ENCODE measurements around the gene OLFML3.

OLFML3 gene

GRCh38 chr1:113950908-113951307 lies 28.4 kb upstream of the OLFML3 start:
- no peak for FAIRE-seq

GRCh38 chr1:113951719-113952118 lies 27.6 kb upstream of the OLFML3 start:
- no peak for FAIRE-seq

DNA sequence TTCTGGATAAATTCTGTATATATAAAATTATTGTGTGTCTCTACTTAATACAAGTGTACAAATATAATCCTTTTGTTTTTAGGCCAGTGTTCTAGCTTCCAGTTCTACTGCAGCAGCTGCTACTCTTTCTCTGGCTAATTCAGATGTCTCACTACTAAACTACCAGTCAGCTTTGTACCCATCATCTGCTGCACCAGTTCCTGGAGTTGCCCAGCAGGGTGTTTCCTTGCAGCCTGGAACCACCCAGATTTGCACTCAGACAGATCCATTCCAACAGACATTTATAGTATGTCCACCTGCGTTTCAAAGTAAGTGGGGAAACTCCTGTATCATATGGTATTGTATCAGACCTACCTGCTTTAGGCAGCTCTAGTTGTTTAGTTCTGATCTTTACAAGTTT lies 21.3 kb upstream of the OLFML3 start:
- no peak for FAIRE-seq

DNA sequence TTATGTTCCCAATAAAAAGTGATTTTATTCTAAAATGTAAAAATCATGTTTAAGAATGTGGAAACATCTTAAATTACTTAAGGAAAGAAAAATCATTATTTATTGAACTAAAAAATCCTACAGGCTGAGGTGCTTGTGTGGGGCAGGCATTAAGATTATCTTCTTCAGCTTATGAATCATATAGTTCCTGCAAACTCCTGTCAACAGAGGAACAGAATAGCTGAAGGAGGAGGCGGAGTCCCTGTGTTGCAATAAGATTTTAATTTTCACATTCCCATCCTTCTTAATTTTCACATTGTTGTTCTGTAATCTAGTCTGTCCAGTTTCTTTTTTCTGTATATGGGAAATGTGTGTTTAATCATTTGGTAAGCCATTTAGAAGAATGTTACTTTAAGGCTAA lies 20.6 kb upstream of the OLFML3 start:
- no peak for FAIRE-seq

- no peak for FAIRE-seq
Observed at GRCh38 chr1:113963281-113963906, 15.9 kb upstream of the OLFML3 start.

- no peak for FAIRE-seq
Observed at GRCh38 chr1:113965703-113966412, 13.4 kb upstream of the OLFML3 start.

DNA sequence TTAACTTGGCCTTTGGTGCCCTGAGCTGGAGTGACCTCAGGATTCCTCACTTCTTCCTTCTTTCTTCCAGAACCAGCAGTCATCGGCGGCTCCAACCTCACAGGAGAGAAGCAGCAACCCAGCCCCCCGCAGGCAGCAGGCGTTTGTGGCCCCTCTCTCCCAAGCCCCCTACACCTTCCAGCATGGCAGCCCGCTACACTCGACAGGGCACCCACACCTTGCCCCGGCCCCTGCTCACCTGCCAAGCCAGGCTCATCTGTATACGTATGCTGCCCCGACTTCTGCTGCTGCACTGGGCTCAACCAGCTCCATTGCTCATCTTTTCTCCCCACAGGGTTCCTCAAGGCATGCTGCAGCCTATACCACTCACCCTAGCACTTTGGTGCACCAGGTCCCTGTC lies 6.3 kb upstream of the OLFML3 start:
- FAIRE-seq, result no peak

GRCh38 chr1:113975211-113975895 lies 3.9 kb upstream of the OLFML3 start:
- no peak for FAIRE-seq

DNA sequence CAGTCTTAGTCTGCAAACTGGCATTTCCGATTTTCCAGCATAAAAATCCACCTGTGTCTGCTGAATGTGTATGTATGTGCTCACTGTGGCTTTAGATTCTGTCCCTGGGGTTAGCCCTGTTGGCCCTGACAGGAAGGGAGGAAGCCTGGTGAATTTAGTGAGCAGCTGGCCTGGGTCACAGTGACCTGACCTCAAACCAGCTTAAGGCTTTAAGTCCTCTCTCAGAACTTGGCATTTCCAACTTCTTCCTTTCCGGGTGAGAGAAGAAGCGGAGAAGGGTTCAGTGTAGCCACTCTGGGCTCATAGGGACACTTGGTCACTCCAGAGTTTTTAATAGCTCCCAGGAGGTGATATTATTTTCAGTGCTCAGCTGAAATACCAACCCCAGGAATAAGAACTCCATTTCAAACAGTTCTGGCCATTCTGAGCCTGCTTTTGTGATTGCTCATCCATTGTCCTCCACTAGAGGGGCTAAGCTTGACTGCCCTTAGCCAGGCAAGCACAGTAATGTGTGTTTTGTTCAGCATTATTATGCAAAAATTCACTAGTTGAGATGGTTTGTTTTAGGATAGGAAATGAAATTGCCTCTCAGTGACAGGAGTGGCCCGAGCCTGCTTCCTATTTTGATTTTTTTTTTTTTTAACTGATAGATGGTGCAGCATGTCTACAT lies 2.5 kb upstream of the OLFML3 start:
- peak; percentile 42 for FAIRE-seq

DNA sequence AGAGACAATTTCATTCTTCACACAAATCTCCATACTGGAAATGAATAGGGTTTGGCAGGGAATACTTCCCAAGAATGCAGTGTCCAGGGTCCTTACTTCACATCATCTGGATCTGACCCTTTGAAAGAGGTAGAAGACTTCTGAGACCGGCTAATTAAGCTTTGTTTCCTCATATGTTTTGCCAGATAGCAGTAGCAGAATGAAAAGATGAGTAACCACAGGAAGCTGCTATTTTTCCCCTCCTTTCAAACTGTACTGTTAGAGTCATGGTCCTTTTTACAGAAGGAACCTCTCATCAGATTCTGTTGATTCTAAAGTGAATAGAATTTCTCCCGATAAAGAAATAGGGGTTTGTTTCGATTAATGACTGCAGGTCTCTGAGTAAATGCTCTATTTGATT lies 1.4 kb upstream of the OLFML3 start:
- FAIRE-seq, result no peak

GRCh38 chr1:113980110-113980509 lies 836 bp downstream of the OLFML3 start:
- FAIRE-seq, result no peak

DNA sequence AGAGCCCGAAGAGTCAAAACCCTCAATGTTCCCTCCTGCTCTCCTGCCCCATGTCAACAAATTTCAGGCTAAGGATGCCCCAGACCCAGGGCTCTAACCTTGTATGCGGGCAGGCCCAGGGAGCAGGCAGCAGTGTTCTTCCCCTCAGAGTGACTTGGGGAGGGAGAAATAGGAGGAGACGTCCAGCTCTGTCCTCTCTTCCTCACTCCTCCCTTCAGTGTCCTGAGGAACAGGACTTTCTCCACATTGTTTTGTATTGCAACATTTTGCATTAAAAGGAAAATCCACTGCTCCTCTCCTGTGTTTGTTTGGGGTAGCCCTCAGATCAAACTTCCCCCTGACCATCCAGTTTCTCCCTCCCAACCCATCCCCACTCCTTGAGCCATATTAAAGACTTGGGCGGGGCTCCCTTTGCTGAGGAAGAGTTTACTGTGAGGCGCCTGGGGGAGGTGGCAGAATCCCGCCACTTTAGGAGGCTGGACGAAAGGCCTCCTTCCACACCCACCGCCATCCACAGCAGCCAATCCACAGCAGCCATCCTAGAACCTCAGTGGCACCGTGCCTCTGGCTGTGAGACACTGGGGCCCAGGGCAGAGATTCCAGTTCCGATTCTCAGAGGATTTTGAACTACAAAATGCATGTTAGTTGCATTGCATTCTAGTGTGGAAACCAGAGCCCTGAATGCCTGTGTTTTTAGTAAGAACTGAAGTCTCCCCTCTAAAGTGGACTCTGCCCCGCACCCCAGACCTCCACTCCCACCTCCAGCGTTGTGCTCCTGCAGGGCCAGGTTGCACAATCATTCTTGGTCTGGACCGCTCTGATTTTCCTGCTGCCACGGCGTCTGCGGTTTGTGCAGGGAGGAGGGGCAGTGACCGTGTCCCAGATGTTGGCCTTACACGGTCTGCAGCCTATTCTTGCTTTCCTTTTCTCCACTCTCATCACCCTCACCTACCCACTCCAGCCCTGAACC lies 3.0 kb downstream of the OLFML3 start:
- no peak for FAIRE-seq

- no peak for FAIRE-seq
Observed at GRCh38 chr1:113982949-113983348, 3.7 kb downstream of the OLFML3 start.

- no peak for FAIRE-seq
Observed at GRCh38 chr1:113983391-113983790, 4.1 kb downstream of the OLFML3 start.

GRCh38 chr1:113983826-113984225 lies 4.6 kb downstream of the OLFML3 start:
- FAIRE-seq, result no peak

DNA sequence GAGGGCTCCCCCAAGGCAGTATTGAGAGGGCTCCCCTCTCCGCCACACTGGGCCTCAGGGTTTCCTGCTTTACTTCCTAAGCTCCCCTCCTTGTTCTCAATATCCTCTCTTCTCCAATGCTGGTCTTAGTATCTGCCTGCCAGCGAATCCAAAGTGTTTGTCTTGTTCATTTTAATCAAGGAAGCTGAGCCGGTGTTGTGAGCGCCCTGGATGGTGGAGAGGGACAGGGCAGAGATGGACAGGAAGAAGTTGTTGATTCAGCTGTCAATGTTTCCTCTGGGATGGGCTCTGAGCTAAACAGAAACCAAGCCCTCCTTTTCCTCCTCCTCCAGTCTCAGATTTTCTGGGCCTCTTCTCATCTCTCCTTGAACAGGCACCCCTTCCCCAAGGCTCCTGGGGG lies 5.4 kb downstream of the OLFML3 start:
- no peak for FAIRE-seq

DNA sequence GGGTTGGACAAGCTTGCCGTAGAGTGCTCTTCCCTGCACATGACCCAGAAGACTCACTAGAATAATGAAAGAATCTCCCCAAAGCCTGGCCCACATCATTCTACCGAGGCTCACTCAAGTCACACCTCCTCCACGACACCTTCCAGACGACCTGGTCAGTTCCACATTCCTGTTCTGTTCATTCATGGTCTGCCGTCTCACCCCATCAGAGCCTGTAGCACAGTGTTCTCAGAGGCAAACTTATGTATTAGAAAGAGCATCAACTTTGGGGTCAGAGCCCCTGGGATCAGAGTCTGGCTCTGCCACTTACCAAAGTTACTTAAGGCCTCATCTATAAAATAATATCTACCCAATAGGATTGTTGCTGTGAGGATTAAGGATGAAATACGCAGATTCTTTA lies 7.5 kb downstream of the OLFML3 start:
- FAIRE-seq, result no peak

GRCh38 chr1:113987259-113987658 lies 8.0 kb downstream of the OLFML3 start:
- no peak for FAIRE-seq

DNA sequence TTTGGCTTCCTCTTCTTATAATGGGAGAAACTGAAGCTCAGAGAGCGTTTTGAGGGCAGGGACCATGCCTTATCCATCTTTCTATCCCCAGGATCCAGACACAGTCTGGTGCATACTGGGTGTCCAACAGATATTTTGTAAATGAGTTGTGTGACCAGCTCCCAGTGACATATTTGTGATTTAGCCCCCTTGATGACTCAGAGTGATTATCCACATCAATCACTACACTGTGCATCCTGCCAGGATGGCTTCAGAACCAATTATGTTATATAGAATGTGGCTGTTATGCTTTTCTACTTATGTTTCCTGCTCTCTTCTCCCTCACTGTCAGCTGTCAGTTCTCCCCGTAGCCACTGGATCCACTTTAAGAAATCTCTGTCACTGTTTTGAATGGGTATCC lies 11.3 kb downstream of the OLFML3 start:
- no peak for FAIRE-seq

DNA sequence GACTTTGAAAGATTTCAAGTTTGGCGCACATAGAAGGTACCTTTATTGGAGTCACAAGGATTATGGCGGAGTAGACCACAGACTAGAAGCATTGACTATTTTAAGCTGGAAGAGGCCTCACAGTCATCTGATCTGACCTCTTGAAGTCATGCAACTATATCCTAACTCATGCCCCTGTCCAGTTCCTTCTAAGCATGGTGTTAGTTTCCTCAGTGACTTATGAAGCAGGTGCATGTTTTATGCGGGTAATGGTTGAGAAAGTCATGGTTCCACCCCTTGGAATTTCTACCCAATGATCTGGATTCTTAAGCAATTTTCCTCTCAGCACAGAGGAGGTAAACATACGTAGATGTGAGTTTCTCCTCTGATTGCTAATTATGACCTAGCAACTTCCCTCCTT lies 11.7 kb downstream of the OLFML3 start:
- FAIRE-seq, result no peak

- no peak for FAIRE-seq
Observed at GRCh38 chr1:113991467-113991997, 12.3 kb downstream of the OLFML3 start.

DNA sequence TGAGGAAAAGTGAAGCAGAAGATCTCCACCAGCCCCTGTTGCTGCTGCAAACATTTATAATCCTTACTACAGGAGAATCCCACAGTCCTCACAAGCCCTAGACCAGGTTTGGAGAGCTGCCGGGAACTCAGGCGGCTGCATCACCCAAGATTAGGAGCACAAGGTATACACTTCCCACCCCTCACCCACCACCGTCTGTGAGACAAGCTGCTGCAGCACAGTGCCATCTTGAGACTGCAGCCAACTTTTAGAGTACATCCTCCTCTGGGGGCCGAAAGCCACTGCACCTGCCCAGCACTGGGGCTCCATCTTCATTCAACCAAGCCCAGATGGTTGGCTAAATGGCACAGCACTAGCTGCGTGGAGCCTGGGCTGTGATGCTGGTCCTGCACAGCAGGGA lies 13.8 kb downstream of the OLFML3 start:
- FAIRE-seq, result no peak
